IPS-18c (cell line): ENCODE results near the gene CILP.
"Not testable (repeated sequence)": the region's sequence is repeated elsewhere in the genome, so short reads cannot be mapped to it uniquely, and the experiment has no call there.

Source experiments
- H3K4me3 ChIP-seq: 2 replicates; pipeline ENCODE4 v1.7.0; 2013; ENCODE audit warnings: low read depth, mild to moderate bottlenecking, low read length, moderate library complexity; ENCODE audit not compliant: insufficient read depth
- H3K9me3 ChIP-seq: one replicate; pipeline ENCODE4 v1.6.1; 2013; ENCODE audit warnings: mild to moderate bottlenecking, low read length, moderate library complexity; ENCODE audit not compliant: control insufficient read depth, insufficient read depth

CILP gene

GRCh38 chr15:65233696-65234095 lies 22.4 kb upstream of the CILP start:
- H3K9me3 ChIP-seq = no peaks in the 10 kb centered on the region
- H3K4me3 ChIP-seq = no peak overlapping the region

DNA sequence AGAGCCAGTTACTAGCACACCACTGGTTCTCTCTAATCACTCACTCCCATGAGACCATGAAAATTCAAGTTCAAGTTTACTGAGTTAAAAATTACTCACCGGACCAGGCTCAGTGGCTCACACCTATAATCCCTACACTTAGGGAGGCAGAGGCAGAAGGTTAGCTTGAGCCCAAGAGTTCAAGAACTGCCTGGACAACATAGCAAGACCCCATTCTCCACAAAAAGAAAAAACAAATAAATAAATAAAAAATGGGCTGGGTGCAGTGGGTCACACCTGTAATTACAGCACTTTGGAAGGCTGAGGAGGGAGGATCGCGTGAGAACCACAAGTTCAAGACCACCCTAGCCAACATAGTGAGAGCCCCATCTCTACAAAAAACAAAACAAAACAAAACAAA lies 21.2 kb upstream of the CILP start:
- H3K9me3 ChIP-seq = no peaks in the 10 kb centered on the region
- no peak overlapping the region for H3K4me3 ChIP-seq

DNA sequence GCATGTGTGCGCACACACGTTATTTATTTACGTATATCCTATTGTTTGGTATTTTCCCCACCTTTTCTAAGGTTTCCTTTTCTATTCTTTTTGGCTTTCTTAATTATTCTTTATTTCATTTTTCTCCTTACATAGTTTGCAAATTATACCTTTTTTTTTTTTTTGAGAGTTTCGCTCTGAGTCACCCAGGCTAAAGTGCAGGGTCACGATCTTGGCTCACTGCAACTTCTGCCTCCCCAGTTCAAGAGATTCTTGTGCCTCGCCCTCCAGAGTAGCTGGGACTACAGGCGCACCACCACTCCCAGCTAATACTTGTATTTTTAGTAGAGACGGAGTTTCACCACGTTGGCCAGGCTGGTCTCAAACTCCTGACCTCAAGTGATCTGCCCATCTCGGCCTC lies 20.0 kb upstream of the CILP start:
- Histone ChIP-seq H3K9me3 (no peaks in the 10 kb centered on the region), H3K4me3 (no peak overlapping the region)

GRCh38 chr15:65226901-65227300 lies 15.6 kb upstream of the CILP start:
- H3K9me3 ChIP-seq, H3K4me3 ChIP-seq: not testable (repeated sequence)

- no peak overlapping the region; the same call in 1 of the 2 replicates for H3K4me3 ChIP-seq
- H3K9me3 ChIP-seq = no peaks in the 10 kb centered on the region
Measured at GRCh38 chr15:65226221-65226620, 14.9 kb upstream of the CILP start.

- no peaks in the 10 kb centered on the region for H3K9me3 ChIP-seq
- H3K4me3 ChIP-seq = no peak overlapping the region
Measured at GRCh38 chr15:65223996-65224395, 12.7 kb upstream of the CILP start.

DNA sequence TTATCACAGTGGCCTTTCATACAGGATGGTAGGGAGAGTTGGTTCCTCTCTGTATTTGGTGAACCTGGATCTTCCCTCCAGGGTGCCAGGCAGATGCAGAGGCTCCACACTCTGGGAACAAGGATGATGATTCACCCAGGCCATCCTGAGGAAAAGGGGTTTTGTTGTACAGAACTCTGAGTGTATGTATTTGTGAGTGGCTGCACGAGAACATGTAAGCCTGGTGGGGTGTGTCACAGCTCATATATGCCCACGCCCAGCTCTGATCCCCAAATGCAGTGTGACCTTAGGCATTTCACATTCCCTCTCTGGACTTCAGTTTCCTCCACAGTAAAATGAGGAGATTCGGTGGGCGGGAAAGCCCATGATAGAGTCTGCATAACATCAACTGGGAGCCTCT lies 11.6 kb upstream of the CILP start:
- no peaks in the 10 kb centered on the region for H3K9me3 ChIP-seq
- H3K4me3 ChIP-seq = no peak overlapping the region

DNA sequence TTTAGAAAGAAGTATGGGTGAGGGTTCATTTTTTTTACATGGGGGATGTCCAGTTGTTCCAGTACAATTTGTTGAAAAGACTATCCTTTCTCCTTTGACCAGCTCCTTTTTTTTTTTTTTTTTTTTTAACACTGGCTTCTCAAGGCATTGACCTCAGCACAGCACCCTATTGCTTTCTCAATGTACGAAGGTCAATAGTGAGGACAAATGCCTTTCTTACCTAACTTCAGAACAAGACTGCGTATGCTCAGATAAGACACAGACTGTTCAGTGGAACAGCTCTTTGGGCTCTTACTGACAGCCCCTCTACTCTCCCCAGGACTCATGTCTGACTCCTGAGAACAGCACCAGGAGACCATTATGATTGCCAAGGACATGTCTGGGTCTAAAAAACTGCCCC lies 10.4 kb upstream of the CILP start:
- Histone ChIP-seq H3K9me3 (no peaks in the 10 kb centered on the region), H3K4me3 (no peak overlapping the region)

GRCh38 chr15:65219137-65219536 lies 7.9 kb upstream of the CILP start:
- H3K4me3 ChIP-seq = no peak overlapping the region
- no peaks in the 10 kb centered on the region for H3K9me3 ChIP-seq

DNA sequence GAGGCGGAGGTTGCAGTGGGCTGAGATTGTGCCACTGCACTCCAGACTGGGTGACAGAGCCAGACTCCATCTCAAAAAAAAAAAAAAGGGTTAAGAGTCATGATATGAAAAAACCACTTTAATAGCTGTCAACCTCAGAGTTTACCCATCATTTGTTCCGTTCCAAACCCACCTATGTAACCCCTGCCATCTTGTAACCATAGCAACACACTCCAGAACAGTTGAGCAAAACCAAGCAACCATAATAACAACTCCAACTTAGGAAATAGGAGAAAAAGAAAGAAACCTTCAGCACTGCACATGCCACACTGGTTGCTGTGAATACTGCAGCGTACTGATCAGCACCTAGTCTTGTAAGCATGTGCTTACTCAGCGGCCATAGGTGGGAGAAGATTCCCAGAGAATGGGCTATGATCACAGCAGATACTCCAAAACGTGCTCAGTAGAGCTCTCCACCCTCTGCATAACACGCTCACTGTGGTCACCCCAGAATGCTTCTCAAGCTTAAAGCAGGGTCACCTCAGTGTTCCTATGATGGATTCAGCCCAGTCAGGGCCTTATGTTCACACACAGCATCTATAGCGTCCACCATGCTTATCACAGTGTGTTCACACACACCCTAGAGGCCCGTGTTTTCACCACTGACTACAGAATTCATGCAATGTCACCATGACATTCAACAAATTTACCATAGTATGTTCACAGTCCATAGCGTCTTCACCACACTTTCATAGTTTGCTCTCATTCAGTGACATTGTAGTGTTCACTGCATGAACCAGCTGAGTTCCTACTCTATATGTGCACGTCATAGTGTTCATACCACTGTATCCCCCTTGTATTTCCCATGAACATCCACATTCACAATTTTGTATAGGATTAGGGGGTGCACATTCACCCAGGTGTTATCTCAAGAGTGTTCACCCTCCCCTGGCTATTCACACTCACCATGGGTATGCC lies 6.5 kb upstream of the CILP start:
- Histone ChIP-seq H3K4me3 (no peak overlapping the region), H3K9me3 (no peaks in the 10 kb centered on the region)

DNA sequence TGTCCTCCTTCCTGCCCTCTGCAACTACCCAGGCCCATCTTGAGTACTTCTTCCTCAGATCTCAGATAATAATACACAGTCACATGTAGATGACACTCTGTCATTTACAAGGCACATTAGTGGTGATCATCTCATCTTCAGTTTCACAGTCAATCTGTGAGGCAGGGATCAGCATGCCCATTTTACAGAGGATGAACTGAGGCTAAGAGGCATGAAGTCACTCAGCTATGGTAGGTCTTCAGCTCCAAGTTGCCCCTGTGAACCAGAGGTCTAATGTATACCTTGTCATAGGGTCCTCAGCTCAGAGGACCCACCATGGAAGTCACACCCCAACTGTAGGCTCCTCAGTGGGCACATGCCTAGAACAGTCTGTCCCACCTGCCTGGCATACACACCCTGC lies 4.2 kb upstream of the CILP start:
- H3K4me3 ChIP-seq = no peak overlapping the region
- no peaks in the 10 kb centered on the region for H3K9me3 ChIP-seq

DNA sequence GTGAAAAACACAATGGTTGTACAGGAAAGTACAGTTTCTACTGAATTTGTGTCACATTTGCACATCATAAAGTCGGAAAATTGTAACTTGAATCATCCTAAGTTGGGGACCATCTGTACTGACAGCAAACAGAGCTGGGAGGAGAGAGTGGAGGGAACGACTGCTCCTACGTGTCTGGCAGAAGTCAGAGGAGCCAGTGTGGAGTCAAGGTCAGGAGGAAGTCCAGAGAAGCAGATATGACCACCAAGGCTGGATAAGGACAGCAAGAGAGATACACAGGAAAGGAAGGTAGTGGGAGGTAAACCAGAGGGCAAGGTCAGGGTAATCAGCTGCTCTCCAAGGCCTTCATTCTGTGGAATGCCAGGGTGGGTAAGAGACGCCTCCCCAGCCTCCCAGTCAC lies 2.7 kb upstream of the CILP start:
- H3K4me3 ChIP-seq = no peak overlapping the region
- H3K9me3 ChIP-seq = no peaks in the 10 kb centered on the region

DNA sequence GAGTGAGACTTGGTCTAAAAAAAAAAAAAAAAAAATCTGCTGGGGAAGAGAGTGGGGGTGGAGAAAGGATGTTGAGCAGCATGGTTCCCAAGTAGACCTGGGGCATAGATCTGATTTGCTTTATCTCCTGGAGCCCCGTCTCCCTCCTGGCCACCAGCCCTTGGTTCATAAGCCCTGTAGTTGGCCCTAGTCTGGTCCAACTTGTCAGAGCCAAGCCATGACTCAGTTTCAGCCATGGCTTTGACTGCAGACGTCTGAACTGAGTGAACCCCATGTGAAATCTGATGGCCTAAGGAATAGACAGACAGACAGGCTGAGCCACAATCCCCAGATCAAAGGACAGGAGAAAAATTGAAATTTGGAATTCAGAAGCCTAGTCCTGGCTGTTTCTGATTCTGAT lies 2.0 kb upstream of the CILP start:
- no peak overlapping the region for H3K4me3 ChIP-seq
- H3K9me3 ChIP-seq = peaks cover 2% of the 10 kb centered on the region

- no peak overlapping the region for H3K4me3 ChIP-seq
- H3K9me3 ChIP-seq = peaks cover 2% of the 10 kb centered on the region
Measured at GRCh38 chr15:65212097-65212496, 824 bp upstream of the CILP start.

DNA sequence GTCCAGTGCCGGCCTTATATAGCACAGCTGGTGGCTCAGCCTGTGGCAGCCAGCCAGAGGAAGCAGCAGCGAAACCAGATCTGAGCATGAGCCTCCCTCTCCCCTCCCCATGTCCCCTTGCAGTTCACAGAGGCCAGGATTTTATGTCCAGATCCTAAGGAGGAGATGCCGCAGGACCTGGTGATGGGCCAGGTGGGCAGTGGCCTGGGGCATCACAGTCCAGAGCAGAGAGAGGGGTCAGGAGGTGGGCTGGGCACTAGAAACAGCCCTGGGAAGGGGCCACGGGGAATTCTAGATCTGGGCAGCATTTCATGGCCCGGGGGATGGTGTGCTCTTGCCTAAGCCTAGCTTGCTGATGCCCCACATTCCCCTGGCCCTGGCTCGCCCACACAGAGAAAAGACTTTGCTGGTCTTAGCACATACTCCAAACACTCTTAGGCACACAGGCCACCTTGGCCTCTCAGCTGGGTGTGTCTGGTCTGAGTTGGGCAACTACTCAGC lies 259 bp upstream of the CILP start:
- Histone ChIP-seq H3K9me3 (peaks cover 2% of the 10 kb centered on the region), H3K4me3 (no peak overlapping the region)

- peaks cover 2% of the 10 kb centered on the region for H3K9me3 ChIP-seq
- no peak overlapping the region for H3K4me3 ChIP-seq
Measured at GRCh38 chr15:65209701-65210643, 1.3 kb downstream of the CILP start.

- Histone ChIP-seq H3K4me3 (no peak overlapping the region), H3K9me3 (peaks cover 2% of the 10 kb centered on the region)
Measured at GRCh38 chr15:65208647-65209046, 2.6 kb downstream of the CILP start.
